HepG2 (cell line): ENCODE measurements around the gene DRC7. TPM values are rescaled to one million over a fixed set of nuclear protein-coding genes. Genes with fewer than 3 reads are reported as not detected.
A peak's percentile ranks its signal among the peaks of the same experiment; 100 is the strongest.

Source experiments
- ETV6 ChIP-seq: sonication (generic); formaldehyde crosslinking; conservative IDR thresholded peaks from 2 replicates; pipeline ENCODE4 v1.4.0; 2020; ENCODE audit warnings: missing genetic modification reagents
- HES4 ChIP-seq: sonication (generic); formaldehyde crosslinking; IDR thresholded peaks from 2 replicates; pipeline ENCODE4 v1.9.0; 2021; ENCODE audit warnings: mild to moderate bottlenecking, missing genetic modification reagents, borderline replicate concordance
- KDM5B ChIP-seq: sonication (generic); formaldehyde crosslinking; IDR thresholded peaks from 2 replicates; pipeline ENCODE4 v1.4.0; 2020; ENCODE audit warnings: missing genetic modification reagents, mild to moderate bottlenecking, borderline replicate concordance
- LCORL ChIP-seq, 2 experiments: fragments of 450-650 bp in 1 of 2; sonication (generic) in 1 of 2; formaldehyde crosslinking in 1 of 2; IDR thresholded peaks; 2 replicates each; pipeline versions ENCODE4 v1.5.0 to v1.6.1; 2017 to 2020; ENCODE audit warnings: antibody characterized with exemption in 1 of 2, missing genetic modification reagents in 1 of 2
- ZKSCAN1 ChIP-seq: fragments of 150-350 bp; IDR thresholded peaks from 2 replicates; pipeline ENCODE4 v1.6.1; 2014; ENCODE audit warnings: low read length
- ZNF446 ChIP-seq: sonication (generic); formaldehyde crosslinking; IDR thresholded peaks from 2 replicates; pipeline ENCODE4 v1.5.0; 2020; ENCODE audit warnings: mild to moderate bottlenecking, missing genetic modification reagents
- ZNF451 ChIP-seq: sonication (generic); formaldehyde crosslinking; IDR thresholded peaks from 2 replicates; pipeline ENCODE4 v1.5.0; 2020; ENCODE audit warnings: mild to moderate bottlenecking, missing genetic modification reagents
- polyA plus RNA-seq, 8 experiments: library from polyadenylated mRNA; depleted of rRNA in 3 of 8; stranded (reverse) in 7 of 8; unstranded in 1 of 8; fragments of >200 nt; fragmentation: Illumina TruSeq in 4 of 8; extraction: Trizol in 4 of 8; gene quantifications; 2 replicates each; pipeline versions ENCODE4 v1.2.1 to v1.2.3, GENCODE V29; 2011 to 2016; ENCODE audit warnings: low read depth in 4 of 8, missing spikeins in 1 of 8, mixed read lengths in 1 of 8; ENCODE audit not compliant: insufficient read depth in 1 of 8
- total RNA-seq, 5 experiments: library from RNA; depleted of rRNA; stranded (reverse); fragments of >200 nt; fragmentation: Illumina TruSeq; extraction: Trizol; gene quantifications; 2 replicates each; pipeline ENCODE4 v1.2.3, GENCODE V29; 2016; ENCODE audit warnings: low read depth in 1 of 5
- TF ChIP-seq, protein P1 (sequence below): IDR thresholded peaks from 2 replicates; pipeline ENCODE4 v1.4.0; 2020; ENCODE audit warnings: mild to moderate bottlenecking, missing genetic modification reagents
- TF ChIP-seq, protein P2 (sequence below), 2 experiments: sonication (generic) in 1 of 2; formaldehyde crosslinking in 1 of 2; IDR thresholded peaks; 2 replicates each; pipeline versions ENCODE4 v1.6.1 to v1.9.0; 2014 to 2022; ENCODE audit warnings: antibody characterized with exemption in 1 of 2, borderline replicate concordance in 1 of 2, inconsistent platforms in 1 of 2, low read depth in 1 of 2, missing genetic modification reagents in 1 of 2
- TF ChIP-seq, protein P3 (sequence below): sonication (generic); formaldehyde crosslinking; IDR thresholded peaks from 2 replicates; pipeline ENCODE4 v1.4.0; 2020; ENCODE audit warnings: missing genetic modification reagents
- TF ChIP-seq, protein P4 (sequence below): sonication (generic); formaldehyde crosslinking; IDR thresholded peaks from 2 replicates; pipeline ENCODE4 v1.4.0; 2020; ENCODE audit warnings: missing genetic modification reagents
- TF ChIP-seq, protein P5 (sequence below): sonication (generic); formaldehyde crosslinking; IDR thresholded peaks from 2 replicates; pipeline ENCODE4 v1.8.1; 2022; ENCODE audit warnings: mild to moderate bottlenecking, missing genetic modification reagents

Gene DRC7
- total and polyA plus RNA-seq, 2 of the 13 experiments (the other 11 are each of a cell fraction or from before 2014, with no cell fraction given): 2.7 to 3.4 TPM

DNA sequence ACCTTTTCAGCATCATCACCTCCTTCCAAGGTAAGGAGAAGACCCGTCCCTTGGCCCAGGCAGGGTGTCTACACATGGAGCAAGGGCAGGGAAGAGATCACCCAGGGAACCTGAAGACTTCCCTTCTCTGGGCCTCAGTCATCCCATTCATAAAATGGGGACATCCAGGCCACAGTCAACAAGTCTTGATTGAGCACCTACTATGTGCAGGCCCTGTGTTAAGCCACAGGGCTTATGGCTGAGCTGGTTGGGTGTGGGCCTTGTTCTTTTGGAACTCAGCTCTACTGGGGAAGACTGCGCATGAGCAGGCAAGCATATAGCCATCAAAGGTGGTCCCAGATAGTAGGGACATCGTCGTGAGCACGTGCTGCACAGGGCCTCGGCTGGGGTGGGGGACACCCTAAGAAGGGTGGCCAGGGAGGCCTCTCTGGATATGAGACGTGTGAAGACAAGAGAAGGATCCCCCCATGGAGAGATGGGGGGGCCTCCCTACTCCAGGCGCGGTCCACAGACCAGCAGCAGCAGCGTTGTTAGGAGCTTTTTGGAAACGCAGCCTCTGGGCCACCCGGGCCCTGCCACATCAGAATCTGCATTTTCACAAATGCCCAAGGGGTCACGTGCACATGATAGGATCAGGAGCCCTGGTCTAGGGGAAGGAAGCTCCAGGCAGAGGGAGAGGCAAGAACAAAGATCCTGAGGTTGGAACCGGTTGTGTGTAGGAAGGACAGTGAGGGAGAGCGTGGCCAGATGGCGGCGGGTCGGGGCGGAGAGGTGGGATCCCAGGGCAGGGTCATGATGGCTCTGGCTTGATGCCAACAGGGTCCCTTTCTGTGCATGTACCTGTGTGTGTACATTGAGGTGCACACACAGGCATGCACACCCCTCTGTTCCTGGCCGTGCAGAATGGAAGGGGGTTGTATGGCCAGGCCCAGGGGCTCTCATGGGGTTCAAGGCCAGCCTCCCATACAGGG, 32.4 kb upstream of the DRC7 start (continued):
- TF ChIP-seq, protein P1, sequence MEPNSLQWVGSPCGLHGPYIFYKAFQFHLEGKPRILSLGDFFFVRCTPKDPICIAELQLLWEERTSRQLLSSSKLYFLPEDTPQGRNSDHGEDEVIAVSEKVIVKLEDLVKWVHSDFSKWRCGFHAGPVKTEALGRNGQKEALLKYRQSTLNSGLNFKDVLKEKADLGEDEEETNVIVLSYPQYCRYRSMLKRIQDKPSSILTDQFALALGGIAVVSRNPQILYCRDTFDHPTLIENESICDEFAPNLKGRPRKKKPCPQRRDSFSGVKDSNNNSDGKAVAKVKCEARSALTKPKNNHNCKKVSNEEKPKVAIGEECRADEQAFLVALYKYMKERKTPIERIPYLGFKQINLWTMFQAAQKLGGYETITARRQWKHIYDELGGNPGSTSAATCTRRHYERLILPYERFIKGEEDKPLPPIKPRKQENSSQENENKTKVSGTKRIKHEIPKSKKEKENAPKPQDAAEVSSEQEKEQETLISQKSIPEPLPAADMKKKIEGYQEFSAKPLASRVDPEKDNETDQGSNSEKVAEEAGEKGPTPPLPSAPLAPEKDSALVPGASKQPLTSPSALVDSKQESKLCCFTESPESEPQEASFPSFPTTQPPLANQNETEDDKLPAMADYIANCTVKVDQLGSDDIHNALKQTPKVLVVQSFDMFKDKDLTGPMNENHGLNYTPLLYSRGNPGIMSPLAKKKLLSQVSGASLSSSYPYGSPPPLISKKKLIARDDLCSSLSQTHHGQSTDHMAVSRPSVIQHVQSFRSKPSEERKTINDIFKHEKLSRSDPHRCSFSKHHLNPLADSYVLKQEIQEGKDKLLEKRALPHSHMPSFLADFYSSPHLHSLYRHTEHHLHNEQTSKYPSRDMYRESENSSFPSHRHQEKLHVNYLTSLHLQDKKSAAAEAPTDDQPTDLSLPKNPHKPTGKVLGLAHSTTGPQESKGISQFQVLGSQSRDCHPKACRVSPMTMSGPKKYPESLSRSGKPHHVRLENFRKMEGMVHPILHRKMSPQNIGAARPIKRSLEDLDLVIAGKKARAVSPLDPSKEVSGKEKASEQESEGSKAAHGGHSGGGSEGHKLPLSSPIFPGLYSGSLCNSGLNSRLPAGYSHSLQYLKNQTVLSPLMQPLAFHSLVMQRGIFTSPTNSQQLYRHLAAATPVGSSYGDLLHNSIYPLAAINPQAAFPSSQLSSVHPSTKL (CRISPR knock-in tag): no peak
- TF ChIP-seq, protein P2, sequence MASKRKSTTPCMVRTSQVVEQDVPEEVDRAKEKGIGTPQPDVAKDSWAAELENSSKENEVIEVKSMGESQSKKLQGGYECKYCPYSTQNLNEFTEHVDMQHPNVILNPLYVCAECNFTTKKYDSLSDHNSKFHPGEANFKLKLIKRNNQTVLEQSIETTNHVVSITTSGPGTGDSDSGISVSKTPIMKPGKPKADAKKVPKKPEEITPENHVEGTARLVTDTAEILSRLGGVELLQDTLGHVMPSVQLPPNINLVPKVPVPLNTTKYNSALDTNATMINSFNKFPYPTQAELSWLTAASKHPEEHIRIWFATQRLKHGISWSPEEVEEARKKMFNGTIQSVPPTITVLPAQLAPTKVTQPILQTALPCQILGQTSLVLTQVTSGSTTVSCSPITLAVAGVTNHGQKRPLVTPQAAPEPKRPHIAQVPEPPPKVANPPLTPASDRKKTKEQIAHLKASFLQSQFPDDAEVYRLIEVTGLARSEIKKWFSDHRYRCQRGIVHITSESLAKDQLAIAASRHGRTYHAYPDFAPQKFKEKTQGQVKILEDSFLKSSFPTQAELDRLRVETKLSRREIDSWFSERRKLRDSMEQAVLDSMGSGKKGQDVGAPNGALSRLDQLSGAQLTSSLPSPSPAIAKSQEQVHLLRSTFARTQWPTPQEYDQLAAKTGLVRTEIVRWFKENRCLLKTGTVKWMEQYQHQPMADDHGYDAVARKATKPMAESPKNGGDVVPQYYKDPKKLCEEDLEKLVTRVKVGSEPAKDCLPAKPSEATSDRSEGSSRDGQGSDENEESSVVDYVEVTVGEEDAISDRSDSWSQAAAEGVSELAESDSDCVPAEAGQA (IDR thresholded peaks at IDR 0.05; ENCODE audit: low read depth): no peak
- TF ChIP-seq, protein P2 (CRISPR knock-in tag; IDR thresholded peaks at IDR 0.05; ENCODE audit: borderline replicate concordance): no peak
- TF ChIP-seq ZKSCAN1: peak; percentile 73; the same call in 1 of the 2 replicates
- TF ChIP-seq HES4 (CRISPR knock-in tag): no peak
- TF ChIP-seq ZNF451 (CRISPR knock-in tag): no peak
- TF ChIP-seq KDM5B (CRISPR knock-in tag): no peak
- TF ChIP-seq LCORL (IDR thresholded peaks at IDR 0.05): 0 out of 2 replicates have a peak, but pooled peaks have one; percentile 32
- TF ChIP-seq LCORL (CRISPR knock-in tag; IDR thresholded peaks at IDR 0.05): no peak
- TF ChIP-seq, protein P3, sequence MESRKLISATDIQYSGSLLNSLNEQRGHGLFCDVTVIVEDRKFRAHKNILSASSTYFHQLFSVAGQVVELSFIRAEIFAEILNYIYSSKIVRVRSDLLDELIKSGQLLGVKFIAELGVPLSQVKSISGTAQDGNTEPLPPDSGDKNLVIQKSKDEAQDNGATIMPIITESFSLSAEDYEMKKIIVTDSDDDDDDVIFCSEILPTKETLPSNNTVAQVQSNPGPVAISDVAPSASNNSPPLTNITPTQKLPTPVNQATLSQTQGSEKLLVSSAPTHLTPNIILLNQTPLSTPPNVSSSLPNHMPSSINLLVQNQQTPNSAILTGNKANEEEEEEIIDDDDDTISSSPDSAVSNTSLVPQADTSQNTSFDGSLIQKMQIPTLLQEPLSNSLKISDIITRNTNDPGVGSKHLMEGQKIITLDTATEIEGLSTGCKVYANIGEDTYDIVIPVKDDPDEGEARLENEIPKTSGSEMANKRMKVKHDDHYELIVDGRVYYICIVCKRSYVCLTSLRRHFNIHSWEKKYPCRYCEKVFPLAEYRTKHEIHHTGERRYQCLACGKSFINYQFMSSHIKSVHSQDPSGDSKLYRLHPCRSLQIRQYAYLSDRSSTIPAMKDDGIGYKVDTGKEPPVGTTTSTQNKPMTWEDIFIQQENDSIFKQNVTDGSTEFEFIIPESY: no peak
- TF ChIP-seq, protein P4, sequence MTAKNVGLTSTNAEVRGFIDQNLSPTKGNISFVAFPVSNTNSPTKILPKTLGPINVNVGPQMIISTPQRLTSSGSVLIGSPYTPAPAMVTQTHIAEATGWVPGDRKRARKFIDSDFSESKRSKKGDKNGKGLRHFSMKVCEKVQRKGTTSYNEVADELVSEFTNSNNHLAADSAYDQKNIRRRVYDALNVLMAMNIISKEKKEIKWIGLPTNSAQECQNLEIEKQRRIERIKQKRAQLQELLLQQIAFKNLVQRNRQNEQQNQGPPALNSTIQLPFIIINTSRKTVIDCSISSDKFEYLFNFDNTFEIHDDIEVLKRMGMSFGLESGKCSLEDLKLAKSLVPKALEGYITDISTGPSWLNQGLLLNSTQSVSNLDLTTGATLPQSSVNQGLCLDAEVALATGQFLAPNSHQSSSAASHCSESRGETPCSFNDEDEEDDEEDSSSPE: no peak
- TF ChIP-seq, protein P5, sequence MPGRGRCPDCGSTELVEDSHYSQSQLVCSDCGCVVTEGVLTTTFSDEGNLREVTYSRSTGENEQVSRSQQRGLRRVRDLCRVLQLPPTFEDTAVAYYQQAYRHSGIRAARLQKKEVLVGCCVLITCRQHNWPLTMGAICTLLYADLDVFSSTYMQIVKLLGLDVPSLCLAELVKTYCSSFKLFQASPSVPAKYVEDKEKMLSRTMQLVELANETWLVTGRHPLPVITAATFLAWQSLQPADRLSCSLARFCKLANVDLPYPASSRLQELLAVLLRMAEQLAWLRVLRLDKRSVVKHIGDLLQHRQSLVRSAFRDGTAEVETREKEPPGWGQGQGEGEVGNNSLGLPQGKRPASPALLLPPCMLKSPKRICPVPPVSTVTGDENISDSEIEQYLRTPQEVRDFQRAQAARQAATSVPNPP (CRISPR knock-in tag): no peak
- no peak for TF ChIP-seq ZNF446 (CRISPR knock-in tag)
- no peak for TF ChIP-seq ETV6
